ENCODE measurements around the gene JTB.
A peak's percentile ranks its signal among the peaks of the same experiment; 100 is the strongest.

The JTB gene

GRCh38 chr1:153978274-153978909 is 918 bp upstream of the JTB start:
- no peak for DNase-seq

- DNase-seq: no peak
Measured at GRCh38 chr1:153976819-153977249, 640 bp downstream of the JTB start.

- no peak for DNase-seq
Measured at GRCh38 chr1:153973525-153973924, 3.9 kb downstream of the JTB start.

- DNase-seq: no peak
Measured at GRCh38 chr1:153973071-153973470, 4.4 kb downstream of the JTB start.

GRCh38 chr1:153970346-153970745 is 7.1 kb downstream of the JTB start:
- DNase-seq: no peak

GRCh38 chr1:153968972-153969371 is 8.5 kb downstream of the JTB start:
- no peak for DNase-seq

GRCh38 chr1:153968408-153968807 is 9.1 kb downstream of the JTB start:
- DNase-seq: no peak

GRCh38 chr1:153968000-153968363 is 9.5 kb downstream of the JTB start:
- no peak for DNase-seq

GRCh38 chr1:153967107-153967999 is 10.1 kb downstream of the JTB start, which contains the start of gene CREB3L4:
TSS of gene CREB3L4 (plus strand) at chr1:153967902. CDS start at chr1:153968526, 624 bp downstream.
- peak; percentile 82 to 84 for DNase-seq

GRCh38 chr1:153963850-153964331 is 13.6 kb downstream of the JTB start:
- DNase-seq: no peak

- peak; percentile 97 to 98 for DNase-seq
Measured at GRCh38 chr1:153963030-153963849, 14.2 kb downstream of the JTB start, which contains the start of gene SLC39A1. TSS of gene SLC39A1 (minus strand) at chr1:153963537. CDS start at chr1:153962715, 822 bp downstream.

GRCh38 chr1:153962088-153963029 is 15.1 kb downstream of the JTB start:
- DNase-seq: no peak

GRCh38 chr1:153961421-153961820 is 16.1 kb downstream of the JTB start:
- DNase-seq: no peak

- DNase-seq: no peak
Measured at GRCh38 chr1:153960206-153960605, 17.3 kb downstream of the JTB start.

GRCh38 chr1:153959454-153959853 is 18.0 kb downstream of the JTB start:
- no peak for DNase-seq

- no peak for DNase-seq
Measured at GRCh38 chr1:153958961-153959260, 18.6 kb downstream of the JTB start.

GRCh38 chr1:153958111-153958960 is 19.1 kb downstream of the JTB start, which contains the start of gene CRTC2:
TSS of gene CRTC2 (minus strand) at chr1:153958612. CDS start at chr1:153958497, 115 bp downstream.
- peak; percentile 97 for DNase-seq

- peak; percentile 45 to 48 for DNase-seq
Measured at GRCh38 chr1:153957744-153958110, 19.7 kb downstream of the JTB start.

GRCh38 chr1:153956997-153957715 is 20.3 kb downstream of the JTB start:
- no peak for DNase-seq

GRCh38 chr1:153954826-153955225 is 22.6 kb downstream of the JTB start:
- DNase-seq: no peak
